Body of pancreas (tissue), 4 donors: ENCODE results near the gene SLC25A52. TPM values are rescaled to one million over a fixed set of nuclear protein-coding genes. Genes with fewer than 3 reads are reported as not detected.

Source experiments
- ATAC-seq: fragments of 150-250 bp; one replicate; pipeline ENCODE4 v1.9.1; 2016
- DNase-seq, 4 donors: peaks; one replicate each; pipeline ENCODE4 v3.0.0-alpha.2; 2019
- H3K27ac ChIP-seq, 4 donors: fragments of 200-600 bp; sonication (generic); 1 replicate in 3 of 4; 2 replicates in 1 of 4; pipeline versions ENCODE4 v1.5.1 to v1.6.1; 2016 to 2019; ENCODE audit warnings: mild to moderate bottlenecking in 1 of 4, mixed read lengths in 1 of 4, moderate library complexity in 1 of 4
- H3K27me3 ChIP-seq, 2 donors: fragments of 200-600 bp; sonication (generic); one replicate each; pipeline ENCODE4 v1.6.0; 2016; ENCODE audit warnings: mild to moderate bottlenecking in 1 of 2
- H3K36me3 ChIP-seq, 2 donors: fragments of 200-600 bp; sonication (generic); replicated peaks in 1 of 2; 2 replicates each; pipeline ENCODE4 v1.5.1; 2016; ENCODE audit warnings: low read depth in 2 of 2; ENCODE audit not compliant: insufficient read depth in 1 of 2
- H3K4me1 ChIP-seq: fragments of 200-600 bp; sonication (generic); one replicate; pipeline ENCODE4 v1.6.0; 2016
- H3K4me3 ChIP-seq, 2 donors: fragments of 200-600 bp; sonication (generic); 1 replicate in 1 of 2; 2 replicates in 1 of 2; pipeline ENCODE4 v1.5.1; 2016 to 2019
- H3K9me3 ChIP-seq, 3 donors: fragments of 200-600 bp; sonication (generic); 1 replicate in 2 of 3; 2 replicates in 1 of 3; pipeline ENCODE4 v1.5.1; 2016
- POLR2A ChIP-seq, 3 donors: fragments of 450-650 bp; IDR thresholded peaks; one replicate each; pipeline ENCODE4 v1.6.1; 2016; ENCODE audit warnings: antibody characterized with exemption in 3 of 3, mild to moderate bottlenecking in 2 of 3
- WGBS, 2 donors: methylation state at CpG; one replicate each; pipeline ENCODE4 v1.1.5; 2017; 5-methylcytosine and 5-hydroxymethylcytosine counted together
- intact Hi-C: fragments of 100-400 bp; cut with DNase I; formaldehyde crosslinking; loops from one replicate; pipeline ENCODE4 v1.15.1; 2023
- total RNA-seq, 2 donors: library from RNA; depleted of rRNA; stranded (reverse); fragments of >200 nt; gene quantifications; one replicate each; pipeline ENCODE4 v1.1.0, GENCODE V29; 2016
- TF ChIP-seq, protein P1 (sequence below), 7 experiments: fragments of 450-650 bp in 4 of 7; fragments of 200-600 bp in 3 of 7; sonication (generic) in 3 of 7; IDR thresholded peaks; one replicate each; pipeline ENCODE4 v1.5.1; 2016 to 2019; ENCODE audit warnings: antibody characterized with exemption in 7 of 7

The SLC25A52 gene
- total RNA-seq, 2 donors from 2014 or later = not detected

DNA sequence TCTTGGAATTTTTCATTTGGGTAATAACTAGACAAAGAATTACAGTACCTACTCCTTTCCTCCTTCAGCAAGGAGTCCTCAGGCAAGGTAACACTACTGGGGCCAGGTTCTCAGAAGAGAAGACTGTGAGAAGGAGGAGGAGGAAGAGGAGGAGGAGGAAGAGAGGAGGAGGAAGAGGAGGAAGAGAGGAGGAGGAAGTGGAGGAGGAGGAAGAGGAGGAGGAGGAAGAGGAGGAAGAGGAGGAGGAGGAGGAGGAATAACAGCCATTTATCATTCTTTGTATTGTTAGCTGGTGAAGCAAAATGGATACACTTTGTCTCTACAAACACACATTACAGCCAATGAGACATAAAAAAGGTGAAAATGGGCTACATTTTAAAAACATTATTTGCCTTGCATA, 32.9 kb upstream of the SLC25A52 start:
- Histone ChIP-seq H3K9me3 (no peaks in the 10 kb centered on the region), H3K4me3 (no peak overlapping the region), H3K27ac (no peak overlapping the region), H3K4me1 (no peaks in the 10 kb centered on the region), H3K36me3 (no peaks in the 10 kb centered on the region), H3K27me3 (no peaks in the 10 kb centered on the region)
- intact Hi-C loops = no loop called here
- DNase-seq = no peak
- no peak for ATAC-seq
- TF ChIP-seq, protein P1, sequence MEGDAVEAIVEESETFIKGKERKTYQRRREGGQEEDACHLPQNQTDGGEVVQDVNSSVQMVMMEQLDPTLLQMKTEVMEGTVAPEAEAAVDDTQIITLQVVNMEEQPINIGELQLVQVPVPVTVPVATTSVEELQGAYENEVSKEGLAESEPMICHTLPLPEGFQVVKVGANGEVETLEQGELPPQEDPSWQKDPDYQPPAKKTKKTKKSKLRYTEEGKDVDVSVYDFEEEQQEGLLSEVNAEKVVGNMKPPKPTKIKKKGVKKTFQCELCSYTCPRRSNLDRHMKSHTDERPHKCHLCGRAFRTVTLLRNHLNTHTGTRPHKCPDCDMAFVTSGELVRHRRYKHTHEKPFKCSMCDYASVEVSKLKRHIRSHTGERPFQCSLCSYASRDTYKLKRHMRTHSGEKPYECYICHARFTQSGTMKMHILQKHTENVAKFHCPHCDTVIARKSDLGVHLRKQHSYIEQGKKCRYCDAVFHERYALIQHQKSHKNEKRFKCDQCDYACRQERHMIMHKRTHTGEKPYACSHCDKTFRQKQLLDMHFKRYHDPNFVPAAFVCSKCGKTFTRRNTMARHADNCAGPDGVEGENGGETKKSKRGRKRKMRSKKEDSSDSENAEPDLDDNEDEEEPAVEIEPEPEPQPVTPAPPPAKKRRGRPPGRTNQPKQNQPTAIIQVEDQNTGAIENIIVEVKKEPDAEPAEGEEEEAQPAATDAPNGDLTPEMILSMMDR (IDR thresholded peaks at IDR 0.05) = no peak
- TF ChIP-seq POLR2A (IDR thresholded peaks at IDR 0.05) = no peak

DNA sequence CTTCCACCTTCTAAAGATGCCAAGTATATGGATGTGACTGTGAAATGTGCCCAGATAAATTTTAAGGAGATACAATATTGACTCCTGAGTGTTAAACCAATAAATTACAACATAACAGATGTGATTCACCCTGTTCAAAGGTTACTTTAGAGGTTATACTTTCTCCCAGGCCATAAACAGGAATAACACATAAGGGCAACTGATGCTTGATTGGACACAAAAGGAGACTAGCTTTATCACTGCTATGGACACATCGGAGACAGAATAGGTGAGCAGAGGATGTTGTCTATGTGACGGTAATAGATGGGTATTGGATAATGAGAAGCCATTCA, 31.9 kb upstream of the SLC25A52 start:
- Histone ChIP-seq H3K27ac (no peak overlapping the region), H3K4me1 (no peaks in the 10 kb centered on the region), H3K9me3 (no peaks in the 10 kb centered on the region), H3K4me3 (no peak overlapping the region), H3K36me3 (no peaks in the 10 kb centered on the region), H3K27me3 (no peaks in the 10 kb centered on the region)
- DNase-seq (no peak), ATAC-seq (no peak)
- 82 to 92% methylated on average over 2 of the region's 2 CpGs for WGBS, 2 donors
- TF ChIP-seq, protein P1 (IDR thresholded peaks at IDR 0.05) = no peak
- no peak for TF ChIP-seq POLR2A (IDR thresholded peaks at IDR 0.05)
- intact Hi-C loops = no loop called here

GRCh38 chr18:31791817-31792579, 31.3 kb upstream of the SLC25A52 start:
- Histone ChIP-seq H3K9me3 (no peaks in the 10 kb centered on the region), H3K36me3 (no peaks in the 10 kb centered on the region), H3K4me3 (no peak overlapping the region), H3K27ac (no peak overlapping the region), H3K4me1 (no peaks in the 10 kb centered on the region), H3K27me3 (no peaks in the 10 kb centered on the region)
- ATAC-seq (no peak), DNase-seq (peak in 1 of 4 donors; percentile 21)
- WGBS, 2 donors = 69 to 78% methylated on average over 6 of the region's 6 CpGs
- no peak for TF ChIP-seq POLR2A (IDR thresholded peaks at IDR 0.05)
- TF ChIP-seq, protein P1 (IDR thresholded peaks at IDR 0.05) = no peak
- intact Hi-C loops = no loop called here

DNA sequence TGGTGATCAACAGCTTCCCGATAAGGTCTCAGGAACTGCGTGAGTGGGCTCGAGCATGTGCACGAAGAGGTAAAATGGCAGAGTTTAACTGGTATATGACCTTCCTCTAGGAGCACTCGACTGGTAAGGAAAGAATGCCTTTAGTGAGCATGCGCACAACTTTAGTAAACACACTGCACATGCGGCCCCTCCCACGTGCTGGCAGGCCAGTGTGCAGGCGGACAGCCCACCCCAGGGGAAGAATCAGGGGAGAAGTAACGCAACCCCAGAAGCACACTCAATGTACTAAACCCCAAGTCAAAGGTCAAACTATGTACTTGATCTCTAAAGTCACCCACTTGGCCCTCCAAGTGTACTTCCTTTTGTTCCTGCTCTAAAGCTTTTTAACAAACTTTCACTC, 28.7 kb upstream of the SLC25A52 start:
- no peaks in the 10 kb centered on the region for H3K9me3 ChIP-seq
- WGBS, 2 donors = 66 to 68% methylated on average over 10 of the region's 10 CpGs
- no peaks in the 10 kb centered on the region for H3K4me1 ChIP-seq
- H3K27ac ChIP-seq = no peak overlapping the region
- intact Hi-C loops = no loop called here
- ATAC-seq (no peak), DNase-seq (no peak)
- no peaks in the 10 kb centered on the region for H3K27me3 ChIP-seq
- no peaks in the 10 kb centered on the region for H3K36me3 ChIP-seq
- no peak overlapping the region for H3K4me3 ChIP-seq
- TF ChIP-seq, protein P1 (IDR thresholded peaks at IDR 0.05) = no peak
- no peak for TF ChIP-seq POLR2A (IDR thresholded peaks at IDR 0.05)

GRCh38 chr18:31783059-31783458, 22.4 kb upstream of the SLC25A52 start:
- intact Hi-C loops = no loop called here
- Histone ChIP-seq H3K9me3 (peaks cover 0 to 11% (median 3%) of the 10 kb centered on the region in 3 donors), H3K4me3 (no peak overlapping the region), H3K27me3 (no peaks in the 10 kb centered on the region), H3K27ac (no peak overlapping the region), H3K4me1 (no peaks in the 10 kb centered on the region), H3K36me3 (no peaks in the 10 kb centered on the region)
- DNase-seq = no peak
- ATAC-seq = no peak
- TF ChIP-seq, protein P1 (IDR thresholded peaks at IDR 0.05) = no peak
- TF ChIP-seq POLR2A (IDR thresholded peaks at IDR 0.05) = no peak
- WGBS, 2 donors = 65 to 90% methylated on average over 3 of the region's 3 CpGs
